Keratinocyte (primary cell): ENCODE measurements around the gene ZNF365.

Experiments used
- CTCF ChIP-seq, 3 experiments: IDR thresholded peaks in 1 of 3; conservative IDR thresholded peaks in 1 of 3; optimal IDR thresholded peaks in 1 of 3; 2 replicates in 2 of 3; 3 replicates in 1 of 3; pipeline versions ENCODE3 to v1.5.1; 2011; ENCODE audit warnings: low read length in 3 of 3, mild to moderate bottlenecking in 3 of 3, moderate library complexity in 2 of 3, control low read depth in 1 of 3, inconsistent platforms in 1 of 3; ENCODE audit not compliant: insufficient read depth in 2 of 3; ENCODE audit errors: extremely low read depth in 1 of 3
- EZH2 ChIP-seq: IDR thresholded peaks from one replicate; pipeline ENCODE4 v1.6.1; 2012; ENCODE audit warnings: inconsistent platforms, mild to moderate bottlenecking, low read length, moderate library complexity

GRCh38 chr10:62332406-62332805 is 41.8 kb upstream of the ZNF365 start:
- TF ChIP-seq EZH2: no peak
- no peak for TF ChIP-seq CTCF (optimal IDR thresholded peaks at IDR 0.05 in 1 of 3, IDR thresholded peaks at IDR 0.05 in 1 of 3, conservative IDR thresholded peaks at IDR 0.05 in 1 of 3; ENCODE audit: extremely low read depth in 1 of 3, insufficient read depth in 2 of 3, low read length in 3 of 3)
